ELF-1 (cell line): ENCODE measurements around the gene AACS.
"Not testable (repeated sequence)": the region's sequence is repeated elsewhere in the genome, so short reads cannot be mapped to it uniquely, and the experiment has no call there.

Experiments
- DNase-seq: peaks from one replicate; pipeline ENCODE4 v3.0.0-alpha.2; 2016; ENCODE audit warnings: low read depth, low spot score

Gene AACS

DNA sequence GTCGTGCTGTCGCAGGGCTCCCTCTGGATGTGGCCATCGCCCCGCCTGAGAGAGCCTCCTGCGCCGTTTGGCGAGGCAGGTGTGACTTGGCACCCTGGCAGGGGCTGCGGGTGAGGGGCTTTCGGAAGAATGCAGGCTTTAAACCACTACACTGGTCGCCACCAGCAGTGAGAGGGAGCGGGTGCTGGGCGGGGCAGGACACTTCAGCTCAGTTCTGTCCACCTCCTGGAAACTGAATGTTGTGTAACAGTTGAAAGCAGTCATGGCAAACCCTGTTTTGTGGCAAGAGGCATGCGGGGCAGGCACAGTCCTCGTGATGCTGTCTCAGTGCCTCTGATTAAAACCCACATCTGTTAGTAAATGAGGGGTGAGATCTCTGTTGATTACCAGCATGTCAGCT is 55.9 kb downstream of the AACS start:
- no peak for DNase-seq

DNA sequence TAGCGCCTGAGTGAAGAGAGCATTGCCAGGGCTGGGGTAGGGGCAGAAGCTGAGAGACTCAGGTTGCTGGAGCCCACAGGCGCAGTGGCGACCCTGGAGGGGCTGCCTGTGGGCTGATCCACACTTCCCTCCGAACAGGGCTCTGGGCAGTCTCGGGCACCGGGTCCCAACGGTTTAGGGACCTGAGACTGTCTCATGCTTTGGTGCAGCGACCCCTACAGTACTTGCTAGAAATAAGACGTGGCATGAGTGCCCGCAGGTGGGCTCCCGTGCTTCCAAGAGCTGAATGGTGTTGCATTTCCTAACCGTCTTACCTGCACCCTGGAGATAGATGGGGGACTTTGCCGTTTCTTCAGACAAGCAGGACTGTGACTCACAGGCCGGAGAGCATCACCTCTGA is 57.4 kb downstream of the AACS start:
- DNase-seq, result no peak

DNA sequence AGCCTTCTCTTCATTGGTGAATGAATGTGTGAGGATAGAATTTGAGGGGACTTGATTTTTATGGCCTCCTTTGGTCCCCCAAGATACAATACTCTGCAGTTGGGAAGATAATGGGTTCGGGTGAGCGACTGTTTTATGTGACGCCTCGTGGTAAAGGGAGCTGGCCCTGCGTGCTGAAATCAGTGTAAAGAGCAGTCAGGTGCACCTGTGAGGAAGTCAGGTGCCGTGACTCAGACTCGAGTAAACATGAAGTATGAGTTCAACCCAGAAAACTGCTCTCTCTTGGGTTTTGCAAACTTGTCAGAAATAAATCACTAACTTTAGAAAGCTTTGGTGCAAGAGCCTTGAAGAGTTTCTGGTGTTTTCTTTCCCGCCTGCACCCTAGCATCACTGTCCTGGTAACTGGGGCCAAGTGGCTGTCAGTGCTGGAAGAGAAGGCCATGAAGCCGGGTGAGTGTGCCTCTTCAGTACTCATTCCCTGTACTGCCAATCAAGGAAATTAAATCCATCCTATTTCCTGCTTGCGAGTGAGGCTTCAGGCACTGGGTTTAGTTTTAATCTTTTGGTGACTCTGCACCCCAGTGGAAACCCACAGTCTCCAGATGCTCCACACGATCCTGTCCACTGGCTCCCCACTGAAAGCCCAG is 59.2 kb downstream of the AACS start:
- no peak for DNase-seq

DNA sequence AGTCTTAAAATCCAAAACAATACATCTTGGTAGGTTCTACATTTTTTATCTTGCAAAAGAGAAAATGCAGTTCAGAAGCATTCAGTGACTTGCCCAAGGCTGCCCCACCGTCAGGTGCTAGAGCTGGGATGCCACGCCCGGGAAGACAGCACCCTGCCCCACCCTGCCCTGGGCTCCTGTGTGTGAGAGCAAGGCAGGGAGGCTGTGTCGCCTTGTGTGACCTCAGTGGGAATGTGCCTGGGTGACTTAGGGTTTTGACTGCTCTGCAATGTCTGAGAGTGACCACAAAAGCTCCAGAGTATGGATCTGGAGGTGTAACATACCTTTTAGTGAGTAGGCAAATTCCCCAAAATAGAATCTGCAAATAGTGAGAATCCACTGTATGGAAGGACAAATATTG is 60.0 kb downstream of the AACS start:
- no peak for DNase-seq

DNA sequence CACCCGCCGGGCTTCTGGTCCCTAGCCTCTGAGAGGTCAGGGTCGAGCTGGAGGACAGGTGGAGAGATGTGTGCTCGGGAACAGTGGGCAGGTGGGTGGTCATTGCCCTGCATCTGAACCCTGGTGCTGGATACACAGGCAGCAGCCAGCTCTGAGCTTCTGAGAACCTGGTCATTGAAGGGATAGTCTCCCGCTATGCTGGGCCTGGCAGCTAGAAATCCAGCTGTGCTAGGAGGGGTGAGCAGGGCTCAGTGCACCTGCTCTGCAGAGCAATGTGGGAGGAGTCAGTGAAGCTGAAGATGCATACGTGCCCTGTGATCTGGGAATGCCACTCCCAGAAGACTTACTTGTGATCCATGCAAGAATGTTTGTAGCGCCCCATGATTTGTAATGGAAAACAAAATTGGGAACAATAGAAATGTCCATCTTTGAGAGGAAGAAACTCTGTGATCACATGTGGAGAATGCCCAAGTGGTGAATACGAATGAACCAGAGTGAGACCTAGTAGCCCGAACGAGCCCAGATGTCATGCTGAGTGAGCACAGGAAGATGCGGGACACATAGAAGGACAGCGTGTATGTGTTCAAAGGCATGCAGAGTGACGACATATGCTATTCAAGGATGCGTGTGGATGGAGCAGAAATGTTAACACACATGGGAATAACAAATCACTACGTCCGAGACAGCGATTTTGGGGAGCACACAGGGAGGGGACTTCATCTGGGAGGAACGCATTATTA is 63.4 kb downstream of the AACS start:
- DNase-seq, result no peak

DNA sequence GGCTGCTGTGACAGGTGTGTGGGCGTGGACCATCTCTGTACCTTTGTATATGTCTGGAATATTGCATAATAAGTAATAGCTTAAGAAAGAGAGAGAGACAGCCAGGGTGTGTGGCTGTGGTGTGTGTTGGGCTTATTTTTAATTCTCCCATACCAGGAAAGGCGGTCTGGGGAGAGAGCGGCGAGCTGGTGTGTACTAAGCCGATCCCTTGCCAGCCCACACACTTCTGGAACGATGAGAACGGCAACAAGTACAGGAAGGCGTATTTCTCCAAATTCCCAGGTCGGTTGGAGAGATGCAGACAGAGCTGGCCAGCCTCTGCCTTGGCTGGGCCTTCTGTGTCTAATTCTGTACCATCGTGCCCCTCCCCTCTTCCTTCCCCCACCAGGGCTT is 63.9 kb downstream of the AACS start:
- DNase-seq, result no peak

DNA sequence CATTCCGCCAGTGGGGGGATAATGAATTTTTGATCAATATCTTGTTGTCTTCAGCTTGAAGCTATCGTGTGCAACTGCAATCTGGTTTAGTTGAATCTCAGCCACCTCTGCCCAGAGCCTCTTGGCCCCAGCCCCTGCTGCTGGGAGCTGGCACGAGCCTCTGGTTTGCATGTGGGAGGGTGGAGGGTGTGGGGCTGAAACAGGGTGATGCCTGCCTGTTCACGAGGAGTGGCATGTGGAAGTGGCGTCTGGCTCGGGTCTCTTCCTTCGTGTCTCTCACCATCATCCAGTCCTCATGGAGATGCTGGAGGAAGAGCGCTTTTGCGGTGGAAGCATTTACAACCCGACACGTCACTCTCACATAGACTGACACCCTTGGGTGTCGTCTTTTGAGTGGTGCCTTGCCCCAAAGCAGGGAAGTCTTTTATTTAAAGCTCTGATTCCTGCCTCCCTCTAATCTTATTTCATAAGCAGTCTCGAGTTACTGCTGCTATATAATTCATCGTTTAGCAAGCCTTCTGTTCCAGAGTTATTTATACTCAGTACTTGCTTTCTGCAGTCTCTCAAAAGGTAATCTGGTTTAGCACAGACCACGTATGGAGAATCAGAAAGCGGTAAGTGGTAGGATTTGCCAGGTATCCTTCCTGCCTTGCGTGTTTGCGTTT is 64.5 kb downstream of the AACS start:
- DNase-seq, result no peak

DNA sequence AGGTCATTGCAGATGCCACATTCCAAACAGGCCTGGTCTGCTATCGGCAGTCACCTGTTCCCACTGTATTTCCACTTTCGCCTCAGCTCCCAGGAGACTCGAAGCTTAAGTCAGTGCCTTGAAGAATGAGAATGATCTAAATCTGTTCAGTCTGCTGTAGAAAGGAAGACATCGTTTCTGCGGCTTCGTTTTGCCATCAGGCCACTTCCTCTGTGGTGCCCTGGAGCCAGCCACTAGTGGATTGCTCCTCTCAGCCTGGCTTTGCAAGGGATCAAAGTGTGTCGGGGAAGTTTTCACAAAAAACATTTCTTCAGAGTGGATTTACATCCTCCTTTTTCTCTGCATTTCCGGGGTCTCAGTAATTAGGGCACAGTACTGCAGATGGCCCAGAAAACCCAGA is 66.7 kb downstream of the AACS start:
- no peak for DNase-seq

DNA sequence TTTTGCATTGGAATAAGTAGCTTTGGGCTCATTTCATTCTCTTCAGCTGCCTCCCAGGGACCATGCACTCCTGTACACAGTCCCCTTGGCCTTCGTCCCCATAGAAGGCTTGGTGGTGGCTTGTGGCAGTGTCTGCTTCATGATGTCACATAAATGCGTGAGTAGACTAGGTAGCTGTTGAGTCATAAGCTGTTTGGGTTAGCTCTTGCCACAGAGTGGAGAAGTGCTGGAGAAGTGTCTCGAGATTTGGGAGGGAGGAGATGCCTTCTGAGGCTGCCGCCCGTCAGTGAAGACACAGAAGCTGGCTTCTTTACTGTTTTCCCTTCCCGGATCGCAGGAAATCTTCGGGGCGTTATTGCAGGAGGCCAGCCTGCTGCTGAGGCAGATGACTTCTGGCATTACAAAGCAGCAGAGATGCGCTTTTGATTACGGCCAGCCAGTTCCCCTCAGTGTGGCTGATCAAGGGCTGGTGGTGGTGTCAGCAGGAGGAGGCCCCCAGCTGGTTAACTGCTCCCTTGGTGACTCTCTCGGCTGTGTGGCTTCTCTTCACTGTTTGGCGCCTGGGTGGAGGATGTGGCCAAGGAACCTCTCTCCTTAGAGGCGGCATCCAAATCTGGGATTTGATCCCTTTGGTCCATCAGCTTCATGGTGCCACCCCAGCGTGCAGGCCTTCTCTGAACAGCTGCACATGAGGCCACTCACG is 67.6 kb downstream of the AACS start:
- DNase-seq, result no peak

DNA sequence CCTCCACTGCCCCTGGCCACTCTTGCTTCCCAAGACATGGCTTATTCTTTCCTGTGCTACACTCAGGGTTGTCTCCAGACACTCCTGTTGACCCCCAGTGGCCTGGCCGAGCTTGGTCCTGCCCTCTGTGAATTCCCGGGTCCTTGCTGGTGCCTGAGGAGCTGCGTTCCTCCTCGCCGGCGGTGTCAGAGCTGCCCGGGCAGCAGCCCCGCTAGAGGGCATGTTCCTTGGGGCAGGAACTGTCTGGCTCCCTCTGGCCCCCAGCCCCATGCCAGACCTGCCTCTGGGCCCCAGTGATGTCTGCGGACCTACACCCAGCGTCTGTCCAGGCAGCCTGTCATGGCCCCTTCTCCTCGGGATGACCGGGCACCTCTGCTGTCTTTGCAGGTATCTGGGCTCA is 68.4 kb downstream of the AACS start:
- DNase-seq, result no peak

DNA sequence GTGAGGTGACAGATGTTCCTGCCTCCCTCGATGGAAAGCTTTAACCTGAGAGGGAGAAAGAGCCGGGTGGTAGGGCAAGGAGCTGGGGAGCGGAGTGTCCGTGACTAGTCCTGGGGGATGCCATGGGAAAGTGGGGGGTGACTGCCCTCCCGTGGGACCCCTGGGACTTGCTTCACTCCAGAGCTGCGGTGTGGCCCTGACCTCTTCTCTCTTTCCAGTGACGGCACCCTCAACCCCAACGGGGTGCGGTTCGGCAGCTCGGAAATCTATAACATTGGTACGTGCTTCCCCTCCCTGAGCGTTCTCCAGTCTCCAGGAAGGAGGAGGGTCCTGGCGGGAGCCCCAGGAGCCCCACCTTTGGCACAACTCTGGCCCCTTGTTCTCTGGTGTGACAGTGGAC is 69.3 kb downstream of the AACS start:
- DNase-seq, result no peak

DNA sequence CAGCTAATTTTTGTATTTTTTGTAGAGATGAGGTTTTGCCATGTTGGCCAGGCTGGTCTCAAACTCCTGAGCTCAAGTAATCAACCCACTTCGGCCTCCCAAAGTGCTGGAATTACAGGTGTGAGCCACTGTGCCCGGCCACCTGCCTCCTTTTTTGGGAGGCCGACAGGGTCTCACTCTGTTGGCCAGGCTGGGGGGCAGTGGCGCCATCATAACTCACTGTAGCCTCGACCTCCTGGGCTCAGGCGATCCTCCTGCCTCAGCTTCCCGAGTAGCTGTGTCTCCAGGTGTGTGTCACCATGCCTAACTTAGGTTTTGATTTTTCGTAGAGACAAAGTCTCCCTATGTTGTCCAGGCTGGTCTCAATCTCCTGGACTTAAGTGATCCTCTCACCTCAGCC is 70.7 kb downstream of the AACS start:
- DNase-seq, result no peak

DNA sequence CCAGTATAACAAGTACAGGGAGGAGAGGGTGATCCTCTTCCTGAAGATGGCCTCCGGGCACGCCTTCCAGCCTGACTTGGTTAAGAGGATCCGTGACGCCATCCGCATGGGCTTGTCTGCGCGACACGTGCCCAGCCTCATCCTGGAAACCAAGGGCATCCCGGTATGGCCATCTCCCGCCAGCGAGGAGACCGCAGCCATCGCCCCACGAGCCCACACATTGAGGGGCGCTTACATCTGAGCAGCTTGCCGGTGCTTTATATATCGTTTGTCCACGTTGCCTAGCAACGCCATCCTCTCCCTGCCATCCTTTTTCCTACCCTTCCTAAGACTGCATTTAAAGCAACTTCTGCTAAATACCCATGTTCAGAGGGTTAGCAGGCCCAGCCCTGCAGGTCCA is 71.5 kb downstream of the AACS start:
- no peak for DNase-seq

DNA sequence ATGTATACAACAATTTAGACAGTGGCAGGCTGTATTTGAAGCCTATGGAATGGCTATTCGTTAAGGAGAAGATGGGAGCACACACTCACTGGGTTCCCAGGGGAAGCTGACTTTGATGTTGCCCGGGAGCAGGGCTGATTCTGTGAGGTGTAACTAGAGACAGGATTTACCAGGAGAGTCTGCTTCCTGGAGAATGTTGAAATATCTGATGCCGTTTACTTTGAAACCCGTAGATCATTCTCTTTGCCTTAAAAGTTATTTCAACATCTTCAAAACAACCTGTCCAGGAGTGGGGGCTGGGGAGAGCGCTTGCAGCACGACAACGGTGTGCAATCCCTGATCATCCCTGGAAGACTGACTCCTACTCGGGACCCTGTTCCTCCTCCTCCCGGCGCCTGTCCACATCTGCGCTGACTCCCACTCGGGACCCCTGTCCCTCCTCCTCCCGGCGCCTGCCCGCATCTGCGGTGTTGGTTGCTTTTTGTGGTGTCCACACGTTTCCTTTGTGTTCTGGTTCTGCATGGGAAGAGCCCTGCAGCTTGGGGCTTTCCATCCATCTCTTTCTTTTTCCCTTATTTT is 72.6 kb downstream of the AACS start:
- DNase-seq, result no peak

DNA sequence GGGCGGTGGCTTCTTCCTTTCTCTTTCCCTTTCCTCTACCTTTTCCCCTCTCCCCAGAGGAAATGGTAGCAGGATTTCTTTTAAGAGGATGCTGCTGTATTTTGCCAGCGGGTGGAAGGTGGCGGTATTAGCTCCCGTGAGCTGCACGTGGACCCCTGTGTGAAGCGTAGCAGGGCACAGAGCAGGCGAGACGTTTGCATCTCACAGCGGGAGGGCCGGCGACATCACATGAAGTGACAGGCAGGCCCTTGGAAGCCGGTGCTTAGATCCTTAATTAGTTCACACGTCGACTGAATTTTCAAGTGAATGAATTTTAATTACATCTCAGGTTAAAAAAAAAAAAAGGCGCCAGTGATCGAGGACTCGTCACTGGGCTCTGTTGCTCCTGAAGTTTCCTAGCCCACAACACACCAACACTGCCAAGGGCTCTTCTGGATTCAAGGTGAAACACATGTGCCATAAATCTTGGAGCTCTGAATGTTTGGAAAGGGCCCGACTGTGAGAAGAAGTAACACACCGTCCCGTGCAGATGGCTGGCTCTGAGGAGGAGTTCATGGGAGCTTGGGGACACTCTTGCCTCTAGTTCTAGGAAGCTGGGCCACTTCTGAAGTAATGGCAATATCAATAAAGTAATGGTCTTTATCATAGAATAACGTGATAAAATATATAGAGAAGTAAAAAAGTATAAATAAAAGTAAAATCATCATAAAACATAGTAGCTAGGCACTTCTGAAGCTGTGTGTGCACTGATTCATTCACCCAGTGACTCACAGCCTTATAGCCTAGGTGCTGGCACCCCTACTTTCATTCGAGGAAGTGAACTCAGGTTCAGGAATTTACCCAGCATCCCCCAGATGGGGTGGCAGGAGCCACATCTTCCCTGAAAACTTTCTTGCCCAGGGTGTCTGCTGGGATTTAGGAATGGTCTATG is 75.3 kb downstream of the AACS start:
- DNase-seq, result peak; percentile 47

DNA sequence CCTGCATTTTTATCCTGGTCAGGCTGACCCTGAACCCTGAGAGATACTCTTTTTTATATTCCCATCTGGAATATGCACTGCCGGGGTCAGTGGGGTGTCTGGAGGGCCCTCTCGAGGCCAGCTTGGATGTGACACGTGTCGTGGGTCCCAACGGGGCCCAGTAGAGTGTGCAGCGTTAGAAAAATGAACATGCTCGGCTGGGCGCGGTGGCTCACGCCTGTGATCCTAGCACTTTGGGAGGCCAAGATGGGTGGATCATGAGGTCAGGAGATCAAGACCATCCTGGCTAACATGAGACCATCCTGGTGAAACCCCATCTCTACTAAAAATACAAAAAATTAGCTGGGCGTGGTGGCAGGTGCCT is 76.0 kb downstream of the AACS start:
- not testable (repeated sequence) for DNase-seq

DNA sequence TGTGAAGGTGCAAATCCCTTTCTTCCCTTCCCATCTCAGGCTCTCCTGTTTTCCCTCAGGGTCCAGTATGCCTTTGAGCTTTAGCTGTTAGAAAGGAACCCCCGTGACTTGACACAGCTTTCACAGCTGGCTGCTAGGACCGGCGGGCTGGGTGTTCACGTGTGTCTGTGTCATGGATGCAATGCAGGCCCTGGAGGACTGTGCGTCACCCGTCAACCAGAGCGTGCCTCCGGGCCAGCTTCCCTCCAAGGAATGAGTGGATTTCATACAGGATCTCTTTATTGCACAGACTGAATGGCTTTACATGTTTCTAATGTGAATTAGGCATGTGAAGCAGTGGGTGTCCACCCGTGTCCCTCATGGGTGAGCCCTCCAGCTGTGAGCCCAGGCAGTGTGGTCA is 77.4 kb downstream of the AACS start:
- DNase-seq, result no peak

DNA sequence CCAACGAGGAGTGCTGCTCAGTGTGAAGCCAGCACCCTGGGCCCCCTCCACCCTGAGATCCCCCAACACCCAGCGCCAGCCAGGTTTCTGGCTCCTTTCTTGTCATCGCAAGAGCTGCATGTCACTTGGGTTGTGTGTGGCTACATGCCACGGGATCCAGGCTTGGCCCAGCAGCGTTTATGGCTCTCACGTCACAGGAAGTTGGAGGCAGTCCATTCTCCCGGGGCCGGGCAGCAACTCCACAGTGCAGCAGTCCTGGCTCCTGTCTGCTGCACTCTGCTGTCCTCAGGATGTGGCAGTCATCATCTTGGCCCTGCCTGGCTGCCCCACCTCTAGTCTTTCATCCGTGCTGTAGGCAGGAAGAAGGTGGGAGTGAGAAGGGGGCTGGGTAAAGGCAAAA is 78.3 kb downstream of the AACS start:
- DNase-seq, result peak; percentile 19

DNA sequence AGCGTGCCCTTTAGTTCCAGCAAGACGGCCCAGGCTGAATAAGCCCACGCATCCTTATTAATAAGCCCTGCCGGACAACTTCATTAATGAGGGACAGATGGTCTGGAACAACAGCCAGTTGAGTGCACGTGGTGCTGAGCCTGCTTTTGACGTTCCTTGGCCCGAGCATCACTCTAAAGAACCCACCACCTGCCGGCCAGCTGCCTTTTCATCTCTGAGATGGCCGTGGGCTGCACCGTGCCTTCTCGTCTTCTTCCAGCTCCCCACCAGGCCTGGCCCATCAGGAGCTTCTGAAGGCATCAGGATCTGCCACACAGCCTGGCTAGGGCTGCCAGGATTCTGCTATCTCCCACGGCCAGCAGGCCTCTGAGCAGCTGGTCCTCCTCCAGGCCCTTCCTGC is 80.0 kb downstream of the AACS start:
- no peak for DNase-seq

DNA sequence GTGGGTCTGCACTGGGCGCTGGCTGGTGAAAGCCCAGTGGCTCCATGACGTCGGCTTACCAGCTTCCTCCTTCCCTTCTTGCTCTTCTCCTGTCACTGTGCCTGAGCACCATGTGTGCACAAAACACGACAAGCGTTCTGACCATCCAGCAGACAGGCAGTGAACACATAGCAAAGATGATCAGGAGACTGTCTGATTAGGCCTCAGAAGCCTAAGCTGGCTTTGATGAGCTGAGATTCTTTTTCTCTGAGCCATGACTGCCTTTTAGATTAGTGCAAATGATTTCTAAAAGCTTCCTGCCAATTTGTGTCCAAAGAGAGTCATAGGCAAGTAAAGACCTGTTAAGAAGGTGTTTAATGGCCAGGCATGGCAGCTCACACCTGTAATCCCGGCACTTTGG is 83.1 kb downstream of the AACS start:
- DNase-seq, result no peak
